ENCODE results near the gene UBA52. TPM values are rescaled to one million over a fixed set of nuclear protein-coding genes. Genes with fewer than 3 reads are reported as not detected.

Gene UBA52
- total and polyA plus RNA-seq, 11 donors, result 336 to 944 (median 716) TPM

GRCh38 chr19:18588611-18589379 lies 17.1 kb downstream of the UBA52 start, which contains the start of gene REX1BD:
Gene REX1BD, plus strand, starts transcription at chr19:18588798. Its CDS starts 4 bp downstream, at chr19:18588802.
- TF ChIP-seq CTCF (IDR thresholded peaks at IDR 0.05) (peak; percentile 83 to 98 (median 92)), POLR2A (IDR thresholded peaks at IDR 0.05) (peak in 1 of 2 donors; percentile 70)
- H3K4me3 ChIP-seq, result peak within 1 kb of the TSS; percentile 66 to 98 (median 90)
- peak; percentile 87 to 94 (median 90) for DNase-seq
- intact Hi-C loops (cut with DNase I), result loop anchor here in 6 of 10 donors (5.0 to 10.0 kb wide), 5 partner anchors 116 to 259 kb away; no protein-coding TSS in a partner anchor
- no peaks in the 10 kb centered on the region for H3K27me3 ChIP-seq
- no peaks in the 10 kb centered on the region for H3K9me3 ChIP-seq
- H3K4me1 ChIP-seq, result peaks cover 0 to 47% (median 19%) of the 10 kb centered on the region in 12 donors
- H3K36me3 ChIP-seq, result peaks cover 0 to 15% (median 11%) of the 10 kb centered on the region in 9 donors
- peak; percentile 83 to 94 (median 90) for ATAC-seq
- 0% methylated on average over 32 to 72 of the region's 72 CpGs for WGBS, 4 donors
- peak within 1 kb of the TSS; percentile 75 to 97 (median 92) for H3K27ac ChIP-seq

- DNase-seq (peak; percentile 56 to 80 (median 70)), ATAC-seq (peak; percentile 15 to 73 (median 69))
- intact Hi-C loops (cut with DNase I), result loop anchor here in 9 of 10 donors (5.0 to 10.0 kb wide), 11 partner anchors 65 to 278 kb away; partner anchors contain the start of gene CRTC1 (in 3 of the 9)
- peak overlapping the region; percentile 75 to 97 (median 92) for H3K27ac ChIP-seq
- peaks cover 0 to 54% (median 25%) of the 10 kb centered on the region in 12 donors for H3K4me1 ChIP-seq
- WGBS, 4 donors, result 12 to 34% (median 17%) methylated on average over 23 to 52 of the region's 52 CpGs
- H3K9me3 ChIP-seq, result no peaks in the 10 kb centered on the region
- H3K36me3 ChIP-seq, result peaks cover 0 to 15% (median 11%) of the 10 kb centered on the region in 9 donors
- no peak for TF ChIP-seq POLR2A (IDR thresholded peaks at IDR 0.05)
- peak in 6 of 12 donors; percentile 4 to 37 (median 20) for TF ChIP-seq CTCF (IDR thresholded peaks at IDR 0.05)
- H3K4me3 ChIP-seq, result peak overlapping the region; percentile 66 to 98 (median 90)
- H3K27me3 ChIP-seq, result no peaks in the 10 kb centered on the region
Measured at GRCh38 chr19:18589380-18590272, 18.0 kb downstream of the UBA52 start.

GRCh38 chr19:18590273-18591272 lies 18.9 kb downstream of the UBA52 start:
- H3K4me1 ChIP-seq, result peaks cover 4 to 58% (median 32%) of the 10 kb centered on the region in 12 donors
- H3K4me3 ChIP-seq, result peak overlapping the region in 7 of 12 donors; percentile 71 to 98 (median 91)
- intact Hi-C loops (cut with DNase I), result loop anchor here in 7 of 10 donors (5.0 to 10.0 kb wide), 7 partner anchors 64 to 277 kb away; partner anchors contain the start of gene CRTC1 (in 3 of the 7)
- TF ChIP-seq CTCF (IDR thresholded peaks at IDR 0.05) (peak in 1 of 12 donors; percentile 21), POLR2A (IDR thresholded peaks at IDR 0.05) (peak in 1 of 2 donors; percentile 6)
- peak overlapping the region in 3 of 12 donors; percentile 90 to 96 (median 91) for H3K27ac ChIP-seq
- peaks cover 0 to 8% (median 0%) of the 10 kb centered on the region in 9 donors for H3K27me3 ChIP-seq
- H3K9me3 ChIP-seq, result no peaks in the 10 kb centered on the region
- ATAC-seq (no peak), DNase-seq (peak in 2 of 5 donors; percentile 49 to 51)
- H3K36me3 ChIP-seq, result peaks cover 0 to 15% (median 11%) of the 10 kb centered on the region in 9 donors
- WGBS, 4 donors, result 78 to 85% (median 83%) methylated on average over 32 to 40 of the region's 40 CpGs
